Measurements from ENCODE around the gene MLXIP.

MLXIP gene

DNA sequence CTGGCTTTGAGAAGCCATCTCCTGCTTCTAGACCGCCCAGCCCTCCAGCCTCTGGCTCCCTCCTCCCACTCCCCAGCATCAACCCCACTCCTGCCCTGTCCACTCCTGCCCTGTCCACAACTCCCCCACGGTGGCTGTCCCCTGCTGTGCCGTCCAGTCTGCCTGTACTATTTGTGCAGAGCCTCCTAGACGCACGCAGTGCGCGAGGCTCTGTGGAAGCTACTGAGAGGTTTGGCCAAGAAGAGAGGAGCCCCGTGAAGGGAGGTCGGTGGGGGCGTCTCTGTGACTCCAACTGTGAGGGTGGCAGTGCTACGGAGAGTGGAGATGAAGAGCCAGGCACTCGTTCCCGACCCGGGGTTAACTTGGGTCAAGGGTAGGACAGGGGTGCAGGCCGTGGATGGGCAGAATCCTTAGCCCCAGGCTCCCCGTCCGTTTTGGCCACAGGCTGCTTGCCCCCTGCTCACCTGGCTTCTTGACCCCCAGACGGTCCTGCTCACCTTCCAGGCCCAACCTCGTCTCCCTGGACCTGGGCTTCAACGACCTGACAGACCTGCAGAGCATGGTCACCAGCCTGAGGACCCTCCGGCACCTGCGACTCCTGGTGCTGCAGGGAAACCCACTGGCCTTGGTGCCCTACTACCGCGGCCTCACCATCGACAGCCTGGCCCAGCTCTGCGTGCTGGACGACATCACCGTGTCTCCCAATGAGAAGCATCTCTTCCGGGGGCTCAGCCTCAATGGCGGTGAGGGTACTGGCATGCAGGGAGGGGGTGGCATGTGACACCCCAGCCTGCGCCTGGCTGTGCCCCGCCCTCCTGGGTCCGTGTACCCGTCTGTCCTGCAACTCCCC, 111.3 kb downstream of the MLXIP start:
- FAIRE-seq, result no peak

DNA sequence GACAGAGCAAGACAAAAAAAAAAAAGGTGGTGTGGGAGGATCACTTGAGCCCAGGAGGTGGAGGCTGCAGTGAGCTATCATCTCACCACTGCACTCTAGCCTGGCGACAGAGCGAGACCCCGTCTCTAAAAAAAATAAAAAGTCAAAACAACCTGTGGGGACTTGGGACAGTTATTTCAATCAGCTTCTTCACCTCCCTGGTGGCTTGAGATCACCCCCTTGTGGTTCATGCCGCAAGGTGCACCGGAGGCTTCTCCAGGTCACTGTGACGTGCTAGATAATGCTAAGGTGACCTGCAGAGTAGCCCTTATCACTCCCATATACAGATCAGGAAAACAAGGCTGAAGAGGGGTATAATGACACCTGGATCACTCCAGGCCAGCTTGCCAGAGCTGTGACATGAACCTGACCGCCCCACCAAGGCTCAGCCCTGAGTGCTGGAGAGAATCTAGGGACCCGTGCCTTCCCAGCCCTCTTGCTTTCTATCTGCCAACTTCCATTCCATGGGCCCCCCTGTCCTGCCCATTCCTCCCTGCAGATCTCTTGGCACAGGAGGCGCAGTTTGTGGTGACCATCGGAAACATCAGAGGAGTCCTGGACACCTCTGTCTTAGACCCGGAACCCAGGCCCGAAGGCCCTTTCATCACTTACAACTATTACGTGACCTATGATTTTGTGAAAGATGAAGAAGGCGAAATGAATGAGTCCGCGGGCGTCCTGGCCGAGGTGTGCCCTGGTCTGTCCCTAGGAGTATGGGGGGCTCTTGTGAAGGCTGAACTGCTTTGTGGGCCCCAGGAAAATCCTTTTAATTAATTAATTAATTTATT, 112.5 kb downstream of the MLXIP start:
- no peak for FAIRE-seq

DNA sequence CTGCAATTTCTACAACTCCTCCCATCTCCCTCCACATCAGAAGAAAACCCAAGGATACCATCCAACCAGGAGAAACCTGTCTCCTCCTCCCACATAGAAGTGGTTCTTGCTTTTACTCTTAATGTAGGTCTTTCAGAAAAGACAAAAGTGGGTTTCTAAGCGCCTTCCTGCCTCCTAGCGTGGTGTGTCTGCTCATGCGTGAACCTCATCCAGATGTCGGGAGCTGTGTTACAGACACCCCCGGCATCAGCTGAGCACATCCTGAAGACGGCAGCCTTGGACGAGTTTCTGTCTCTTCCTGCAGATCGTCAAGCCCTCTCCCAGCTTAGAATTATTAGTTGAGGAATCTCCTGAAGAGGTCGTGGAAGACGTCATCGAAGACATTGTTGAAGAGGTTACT, 113.9 kb downstream of the MLXIP start:
- FAIRE-seq, result no peak

DNA sequence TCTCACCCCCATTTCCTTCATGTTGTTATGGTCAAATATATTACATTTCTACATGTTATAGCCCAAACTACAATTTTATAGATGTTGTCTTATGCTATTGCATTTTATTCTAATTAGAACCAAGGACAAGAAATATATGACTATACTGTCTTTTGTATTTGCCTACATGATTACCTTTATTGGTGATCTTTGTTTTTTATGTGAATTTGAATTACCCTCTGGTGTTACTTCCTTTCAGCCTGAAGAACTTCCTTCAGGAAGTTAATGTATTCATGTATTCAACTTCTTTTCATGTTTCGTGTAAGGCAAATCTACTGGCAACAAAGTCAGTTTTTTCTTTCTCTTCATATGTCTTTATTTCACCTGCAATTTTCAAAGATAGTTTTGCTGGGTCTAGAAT, 116.2 kb downstream of the MLXIP start:
- FAIRE-seq, result no peak

DNA sequence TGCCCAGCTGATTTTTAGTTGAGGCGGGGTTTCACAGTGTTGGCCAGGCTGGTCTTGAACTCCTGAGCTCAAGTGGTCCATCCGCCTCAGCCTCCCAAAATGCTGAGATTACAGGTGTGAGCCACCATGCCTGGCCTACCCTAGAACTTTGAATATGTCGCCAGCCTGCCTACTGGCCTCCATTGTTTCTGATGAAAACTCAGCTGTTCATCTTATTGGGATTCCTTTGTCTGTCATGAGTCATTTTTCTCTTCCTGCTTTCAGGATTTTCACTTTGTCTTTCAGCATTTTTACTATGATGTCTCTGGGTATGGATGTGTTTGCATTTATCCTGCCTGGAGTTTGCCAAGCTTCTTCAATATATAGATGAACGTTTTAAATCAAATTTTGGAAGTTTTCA, 116.8 kb downstream of the MLXIP start:
- no peak for FAIRE-seq

Measured in endometrium (tissue), 2 donors.